HepG2 (cell line): ENCODE results near the gene TMEM80. TPM values are rescaled to one million over a fixed set of nuclear protein-coding genes. Genes with fewer than 3 reads are reported as not detected.

Source experiments
- AKAP8 ChIP-seq: sonication (generic); formaldehyde crosslinking; IDR thresholded peaks from 2 replicates; pipeline ENCODE4 v1.5.1; 2020; ENCODE audit warnings: mild to moderate bottlenecking, missing genetic modification reagents
- ATF6 ChIP-seq: sonication (generic); formaldehyde crosslinking; conservative IDR thresholded peaks from 2 replicates; pipeline ENCODE4 v1.4.0; 2020; ENCODE audit warnings: missing genetic modification reagents
- GLMP ChIP-seq: sonication (generic); formaldehyde crosslinking; IDR thresholded peaks from 2 replicates; pipeline ENCODE4 v1.9.0; 2021; ENCODE audit warnings: missing genetic modification reagents, mild to moderate bottlenecking, borderline replicate concordance
- POLR2AphosphoS5 ChIP-seq: IDR thresholded peaks from 2 replicates; pipeline ENCODE4 v1.6.1; 2012; ENCODE audit warnings: low read depth, low read length
- PRMT3 ChIP-seq: sonication (generic); formaldehyde crosslinking; IDR thresholded peaks from 2 replicates; pipeline ENCODE4 v1.8.1; 2022; ENCODE audit warnings: low read depth, mild to moderate bottlenecking, moderate library complexity, missing genetic modification reagents, borderline replicate concordance
- ZC3H4 ChIP-seq: sonication (generic); formaldehyde crosslinking; IDR thresholded peaks from 2 replicates; pipeline ENCODE4 v1.4.0; 2020; ENCODE audit warnings: missing genetic modification reagents, borderline replicate concordance
- ZNF350 ChIP-seq: sonication (generic); formaldehyde crosslinking; IDR thresholded peaks from 2 replicates; pipeline ENCODE4 v1.4.0; 2020; ENCODE audit warnings: mild to moderate bottlenecking, low read depth, missing genetic modification reagents, borderline replicate concordance
- ZNF589 ChIP-seq: sonication (generic); formaldehyde crosslinking; conservative IDR thresholded peaks from 2 replicates; pipeline ENCODE4 v1.8.0; 2022; ENCODE audit warnings: mild to moderate bottlenecking, moderate library complexity, missing genetic modification reagents
- polyA plus RNA-seq, 8 experiments: library from polyadenylated mRNA; depleted of rRNA in 3 of 8; stranded (reverse) in 7 of 8; unstranded in 1 of 8; fragments of >200 nt; fragmentation: Illumina TruSeq in 4 of 8; extraction: Trizol in 4 of 8; gene quantifications; 2 replicates each; pipeline versions ENCODE4 v1.2.1 to v1.2.3, GENCODE V29; 2011 to 2016; ENCODE audit warnings: low read depth in 4 of 8, missing spikeins in 1 of 8, mixed read lengths in 1 of 8; ENCODE audit not compliant: insufficient read depth in 1 of 8
- total RNA-seq, 5 experiments: library from RNA; depleted of rRNA; stranded (reverse); fragments of >200 nt; fragmentation: Illumina TruSeq; extraction: Trizol; gene quantifications; 2 replicates each; pipeline ENCODE4 v1.2.3, GENCODE V29; 2016; ENCODE audit warnings: low read depth in 1 of 5
- TF ChIP-seq, protein P1 (sequence below): sonication (generic); formaldehyde crosslinking; IDR thresholded peaks from 2 replicates; pipeline ENCODE4 v1.4.0; 2020; ENCODE audit warnings: missing genetic modification reagents
- TF ChIP-seq, protein P2 (sequence below): sonication (generic); formaldehyde crosslinking; IDR thresholded peaks from 2 replicates; pipeline ENCODE4 v1.4.0; 2020; ENCODE audit warnings: missing genetic modification reagents, mild to moderate bottlenecking, borderline replicate concordance

The TMEM80 gene
- total and polyA plus RNA-seq, 2 of the 13 experiments (the other 11 are each of a cell fraction or from before 2014, with no cell fraction given) = 5.6 to 17.1 TPM

GRCh38 chr11:709109-709997 lies 13.7 kb downstream of the TMEM80 start (continued):
- peak; percentile 42; the same call in 1 of the 2 replicates for TF ChIP-seq AKAP8
- TF ChIP-seq POLR2AphosphoS5 = peak; percentile 12; the same call in 1 of the 2 replicates
- TF ChIP-seq, protein P1, sequence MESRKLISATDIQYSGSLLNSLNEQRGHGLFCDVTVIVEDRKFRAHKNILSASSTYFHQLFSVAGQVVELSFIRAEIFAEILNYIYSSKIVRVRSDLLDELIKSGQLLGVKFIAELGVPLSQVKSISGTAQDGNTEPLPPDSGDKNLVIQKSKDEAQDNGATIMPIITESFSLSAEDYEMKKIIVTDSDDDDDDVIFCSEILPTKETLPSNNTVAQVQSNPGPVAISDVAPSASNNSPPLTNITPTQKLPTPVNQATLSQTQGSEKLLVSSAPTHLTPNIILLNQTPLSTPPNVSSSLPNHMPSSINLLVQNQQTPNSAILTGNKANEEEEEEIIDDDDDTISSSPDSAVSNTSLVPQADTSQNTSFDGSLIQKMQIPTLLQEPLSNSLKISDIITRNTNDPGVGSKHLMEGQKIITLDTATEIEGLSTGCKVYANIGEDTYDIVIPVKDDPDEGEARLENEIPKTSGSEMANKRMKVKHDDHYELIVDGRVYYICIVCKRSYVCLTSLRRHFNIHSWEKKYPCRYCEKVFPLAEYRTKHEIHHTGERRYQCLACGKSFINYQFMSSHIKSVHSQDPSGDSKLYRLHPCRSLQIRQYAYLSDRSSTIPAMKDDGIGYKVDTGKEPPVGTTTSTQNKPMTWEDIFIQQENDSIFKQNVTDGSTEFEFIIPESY (CRISPR knock-in tag) = peak; percentile 89
- no peak for TF ChIP-seq ZNF589 (CRISPR knock-in tag)
- no peak for TF ChIP-seq PRMT3 (CRISPR knock-in tag)
- TF ChIP-seq ZNF350 (CRISPR knock-in tag) = no peak
- no peak for TF ChIP-seq GLMP
- no peak for TF ChIP-seq ZC3H4 (CRISPR knock-in tag)
- TF ChIP-seq, protein P2, sequence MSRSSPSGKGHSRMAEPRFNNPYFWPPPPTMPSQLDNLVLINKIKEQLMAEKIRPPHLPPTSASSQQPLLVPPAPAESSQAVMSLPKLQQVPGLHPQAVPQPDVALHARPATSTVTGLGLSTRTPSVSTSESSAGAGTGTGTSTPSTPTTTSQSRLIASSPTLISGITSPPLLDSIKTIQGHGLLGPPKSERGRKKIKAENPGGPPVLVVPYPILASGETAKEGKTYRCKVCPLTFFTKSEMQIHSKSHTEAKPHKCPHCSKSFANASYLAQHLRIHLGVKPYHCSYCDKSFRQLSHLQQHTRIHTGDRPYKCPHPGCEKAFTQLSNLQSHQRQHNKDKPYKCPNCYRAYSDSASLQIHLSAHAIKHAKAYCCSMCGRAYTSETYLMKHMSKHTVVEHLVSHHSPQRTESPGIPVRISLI (CRISPR knock-in tag) = no peak
- no peak for TF ChIP-seq ATF6 (CRISPR knock-in tag)
